H1 (cell line): ENCODE results near the gene SLC27A1. TPM values are rescaled to one million over a fixed set of nuclear protein-coding genes. Genes with fewer than 3 reads are reported as not detected.
A peak's percentile ranks its signal among the peaks of the same experiment; 100 is the strongest.

Experiments used
- CTCF ChIA-PET: fragments of 300-600 bp; sonication (Branson Sonifier 250); formaldehyde crosslinking; loops from one replicate; lab custom pipeline; 2021; ENCODE audit not compliant: partially characterized antibody; lab: Charles Lee
- POLR2A ChIA-PET: fragments of 300-600 bp; sonication (Branson Sonifier 250); formaldehyde crosslinking; loops from one replicate; lab custom pipeline; 2021; ENCODE audit warnings: inconsistent platforms; ENCODE audit not compliant: partially characterized antibody; lab: Charles Lee
- DNase-seq, 2 experiments: peaks; one replicate each; pipeline versions ENCODE4 v3.0.0 to v3.0.0-alpha.2; 2010 to 2022; ENCODE audit warnings: low spot score in 2 of 2, low read depth in 1 of 2, mixed read lengths in 1 of 2
- FAIRE-seq: peaks from 2 replicates; lab custom pipeline; 2011; peaks lifted over from hg19 to GRCh38; lab: Jason Lieb, UNC
- H2AFZ ChIP-seq: 2 replicates; pipeline ENCODE4 v1.8.1; 2012; ENCODE audit warnings: low read length, inconsistent platforms
- H2AK5ac ChIP-seq: 2 replicates; pipeline ENCODE4 v1.6.1; 2013; ENCODE audit warnings: low read depth, low read length
- H2BK120ac ChIP-seq: replicated peaks from 2 replicates; pipeline ENCODE3; 2013; ENCODE audit warnings: low read depth, low read length, inconsistent platforms
- H2BK12ac ChIP-seq: 2 replicates; pipeline ENCODE4 v1.6.1; 2013; ENCODE audit warnings: low read depth, low read length
- H2BK15ac ChIP-seq: 2 replicates; pipeline ENCODE4 v1.6.1; 2013; ENCODE audit warnings: low read length
- H2BK20ac ChIP-seq: 2 replicates; pipeline ENCODE4 v1.6.1; 2013; ENCODE audit warnings: low read length
- H2BK5ac ChIP-seq: 2 replicates; pipeline ENCODE4 v1.6.1; 2013; ENCODE audit warnings: low read depth, low read length
- H3K14ac ChIP-seq: 2 replicates; pipeline ENCODE4 v1.6.1; 2013; ENCODE audit warnings: inconsistent platforms; ENCODE audit not compliant: insufficient read length
- H3K18ac ChIP-seq: 2 replicates; pipeline ENCODE4 v1.6.1; 2013; ENCODE audit warnings: low read length; ENCODE audit errors: extremely low read depth
- H3K23ac ChIP-seq: 2 replicates; pipeline ENCODE4 v1.6.1; 2013; ENCODE audit warnings: inconsistent platforms; ENCODE audit not compliant: insufficient read length
- H3K23me2 ChIP-seq: 2 replicates; pipeline ENCODE4 v1.6.1; 2013; ENCODE audit warnings: low read depth, low read length
- H3K27ac ChIP-seq: 2 replicates; pipeline ENCODE4 v1.6.1; 2011; ENCODE audit warnings: low read depth, low read length, inconsistent platforms
- H3K27me3 ChIP-seq, 4 experiments: replicated peaks in 1 of 4; 1 replicate in 1 of 4; 2 replicates in 3 of 4; pipeline versions ENCODE4 v1.6.1 to v1.8.1; 2011 to 2013; ENCODE audit warnings: low read length in 3 of 4, mild to moderate bottlenecking in 3 of 4, inconsistent platforms in 2 of 4, mixed read lengths in 2 of 4, moderate library complexity in 1 of 4; ENCODE audit not compliant: control insufficient read depth in 3 of 4, insufficient read depth in 3 of 4; ENCODE audit errors: extremely low read depth in 1 of 4
- H3K36me3 ChIP-seq, 4 experiments: 2 replicates each; pipeline versions ENCODE4 v1.6.1 to v1.8.1; 2011 to 2013; ENCODE audit warnings: mild to moderate bottlenecking in 4 of 4, low read length in 3 of 4, moderate library complexity in 2 of 4, control low read depth in 1 of 4, inconsistent platforms in 1 of 4; ENCODE audit not compliant: insufficient read depth in 4 of 4, control insufficient read depth in 2 of 4
- H3K4ac ChIP-seq: replicated peaks from 2 replicates; pipeline ENCODE3; 2013; ENCODE audit warnings: low read length, low read depth, mixed read lengths, inconsistent platforms; ENCODE audit not compliant: insufficient read length
- H3K4me1 ChIP-seq, 4 experiments: replicated peaks in 1 of 4; 1 replicate in 1 of 4; 2 replicates in 3 of 4; pipeline versions ENCODE4 v1.6.1 to v1.8.1; 2011 to 2013; ENCODE audit warnings: low read length in 3 of 4, inconsistent platforms in 2 of 4, mixed read lengths in 1 of 4; ENCODE audit not compliant: insufficient read depth in 4 of 4, control insufficient read depth in 3 of 4
- H3K4me2 ChIP-seq, 2 experiments: 2 replicates each; pipeline versions ENCODE4 v1.6.1 to v1.8.1; 2011 to 2013; ENCODE audit warnings: low read depth in 2 of 2, low read length in 2 of 2, control low read depth in 1 of 2, inconsistent platforms in 1 of 2, mild to moderate bottlenecking in 1 of 2; ENCODE audit not compliant: insufficient read depth in 1 of 2
- H3K4me3 ChIP-seq, 4 experiments: fragments of 200-600, 300-600 bp in 1 of 4; sonication (generic), shearing (Covaris generic), sonication (Bioruptor Twin) in 1 of 4; 2 replicates each; pipeline versions ENCODE4 v1.5.1 to v1.8.1; 2011 to 2016; ENCODE audit warnings: low read length in 4 of 4, low read depth in 3 of 4, control low read depth in 2 of 4, inconsistent platforms in 2 of 4, mild to moderate bottlenecking in 2 of 4, mixed read lengths in 1 of 4, moderate library complexity in 1 of 4; ENCODE audit not compliant: insufficient read depth in 2 of 4; ENCODE audit errors: extremely low read depth in 1 of 4
- H3K56ac ChIP-seq: replicated peaks from 2 replicates; pipeline ENCODE3; 2013; ENCODE audit warnings: low read depth, mild to moderate bottlenecking, mixed read lengths, low read length, inconsistent platforms; ENCODE audit not compliant: insufficient read length
- H3K79me1 ChIP-seq: 2 replicates; pipeline ENCODE4 v1.6.1; 2013; ENCODE audit warnings: low read depth, low read length, control low read depth
- H3K79me2 ChIP-seq, 2 experiments: 2 replicates each; pipeline versions ENCODE4 v1.6.1 to v1.8.1; 2012 to 2013; ENCODE audit warnings: low read length in 2 of 2, mild to moderate bottlenecking in 2 of 2, inconsistent platforms in 1 of 2; ENCODE audit not compliant: insufficient read depth in 2 of 2, control insufficient read depth in 1 of 2
- H3K9ac ChIP-seq, 4 experiments: replicated peaks in 1 of 4; 1 replicate in 1 of 4; 2 replicates in 3 of 4; pipeline versions ENCODE4 v1.6.1 to v1.8.1; 2011 to 2013; ENCODE audit warnings: low read depth in 3 of 4, low read length in 3 of 4, control low read depth in 2 of 4, mild to moderate bottlenecking in 2 of 4, moderate library complexity in 2 of 4, inconsistent platforms in 1 of 4; ENCODE audit errors: extremely low read depth in 1 of 4
- H3K9me3 ChIP-seq, 2 experiments: 2 replicates each; pipeline versions ENCODE4 v1.6.1 to v1.8.1; 2012 to 2013; ENCODE audit warnings: mild to moderate bottlenecking in 2 of 2, moderate library complexity in 2 of 2, control low read depth in 1 of 2, inconsistent platforms in 1 of 2, low read depth in 1 of 2, low read length in 1 of 2, mixed read lengths in 1 of 2; ENCODE audit not compliant: insufficient read depth in 2 of 2
- H4K20me1 ChIP-seq, 2 experiments: replicated peaks in 1 of 2; 2 replicates each; pipeline versions ENCODE3 to v1.8.1; 2011 to 2013; ENCODE audit warnings: inconsistent platforms in 2 of 2, low read length in 2 of 2, mild to moderate bottlenecking in 1 of 2; ENCODE audit not compliant: insufficient read depth in 2 of 2, control insufficient read depth in 1 of 2
- H4K5ac ChIP-seq: 2 replicates; pipeline ENCODE4 v1.6.1; 2013; ENCODE audit warnings: low read length, low read depth, mixed read lengths, inconsistent platforms; ENCODE audit not compliant: insufficient read length
- H4K8ac ChIP-seq: 2 replicates; pipeline ENCODE4 v1.8.0; 2013; ENCODE audit warnings: mild to moderate bottlenecking, moderate library complexity, low read length, inconsistent platforms; ENCODE audit not compliant: insufficient read depth; ENCODE audit errors: extremely low read depth
- H4K91ac ChIP-seq: replicated peaks from 2 replicates; pipeline ENCODE3; 2013; ENCODE audit warnings: low read length, mixed read lengths, inconsistent platforms; ENCODE audit not compliant: insufficient read length
- BRCA1 ChIP-seq: IDR thresholded peaks from 2 replicates; pipeline ENCODE4 v1.6.1; 2012; ENCODE audit warnings: low read depth, low read length, improper control_type of control experiment
- CTBP2 ChIP-seq: IDR thresholded peaks from 2 replicates; pipeline ENCODE4 v1.7.0; 2011; ENCODE audit warnings: borderline replicate concordance, mild to moderate bottlenecking, moderate library complexity, mixed read lengths, low read length; ENCODE audit not compliant: insufficient read depth, insufficient read length
- EP300 ChIP-seq, 2 experiments: IDR thresholded peaks; 1 replicate in 1 of 2; 2 replicates in 1 of 2; pipeline ENCODE4 v1.6.1; 2011 to 2012; ENCODE audit warnings: low read depth in 2 of 2, low read length in 2 of 2, mild to moderate bottlenecking in 2 of 2, borderline replicate concordance in 1 of 2, inconsistent platforms in 1 of 2, moderate library complexity in 1 of 2
- GTF2F1 ChIP-seq: IDR thresholded peaks from 2 replicates; pipeline ENCODE4 v1.6.1; 2012; ENCODE audit warnings: low read depth, low read length, improper control_type of control experiment, borderline replicate concordance
- NANOG ChIP-seq: IDR thresholded peaks from 2 replicates; pipeline ENCODE4 v1.6.1; 2011; ENCODE audit warnings: low read length, low read depth, mild to moderate bottlenecking, inconsistent platforms; ENCODE audit not compliant: insufficient read depth, poor library complexity, severe bottlenecking
- NRF1 ChIP-seq: IDR thresholded peaks from 2 replicates; pipeline ENCODE4 v1.6.1; 2011; ENCODE audit warnings: mild to moderate bottlenecking, low read depth, low read length, improper control_type of control experiment
- SUZ12 ChIP-seq: fragments of 200-600 bp; sonication (generic); IDR thresholded peaks from 2 replicates; pipeline ENCODE4 v1.6.1; 2012; ENCODE audit warnings: mild to moderate bottlenecking, inconsistent platforms, low read length, moderate library complexity, mixed read lengths
- TAF7 ChIP-seq: optimal IDR thresholded peaks from 2 replicates; pipeline ENCODE3; 2011; ENCODE audit warnings: low read depth, mild to moderate bottlenecking, inconsistent platforms, low read length, moderate library complexity, borderline replicate concordance
- ZNF274 ChIP-seq: IDR thresholded peaks from 2 replicates; pipeline ENCODE4 v1.7.0; 2012; ENCODE audit warnings: low read length, borderline replicate concordance; ENCODE audit errors: extremely low read depth
- WGBS, 2 experiments: shearing (Covaris generic) in 1 of 2; methylation state at CpG; one replicate each; pipeline versions ENCODE4 v1.1.6 to v1.1.7; 2013 to 2015; ENCODE audit warnings: low lambda C conversion rate in 2 of 2, mixed read lengths in 2 of 2, inconsistent platforms in 1 of 2, low coverage in 1 of 2, missing lambda C conversion rate in 1 of 2; ENCODE audit not compliant: insufficient replicate concordance in 2 of 2, insufficient coverage in 1 of 2, insufficient read length in 1 of 2; ENCODE audit errors: extremely low coverage in 1 of 2, missing lambda C conversion rate in 1 of 2; 5-methylcytosine and 5-hydroxymethylcytosine counted together
- polyA plus RNA-seq, 7 experiments: library from polyadenylated mRNA; depleted of rRNA in 3 of 7; stranded (reverse) in 5 of 7; unstranded in 2 of 7; fragments of >200 nt in 5 of 7; fragments of 200-250 nt in 2 of 7; gene quantifications; 1 replicate in 5 of 7; 2 replicates in 1 of 7; 4 replicates in 1 of 7; pipeline versions ENCODE4 v1.2.1 to v1.2.3, GENCODE V29; 2011 to 2013; ENCODE audit warnings: missing spikeins in 2 of 7, mixed read lengths in 2 of 7
- total RNA-seq: library from RNA; stranded (reverse); fragmentation: NEBNext Ultra II Directional; extraction: Animal tissue kit (Norgen Biotek cat#: 25700); gene quantifications from 2 replicates; pipeline ENCODE4 v1.2.1, GENCODE V29; 2021
- TF ChIP-seq, protein P1 (sequence below): IDR thresholded peaks from 2 replicates; pipeline ENCODE4 v1.6.1; 2012; ENCODE audit warnings: inconsistent platforms
- TF ChIP-seq, protein P2 (sequence below): IDR thresholded peaks from 2 replicates; pipeline ENCODE4 v1.6.1; 2011; ENCODE audit warnings: low read depth, mild to moderate bottlenecking, low read length; ENCODE audit not compliant: insufficient read depth

The SLC27A1 gene
- total and polyA plus RNA-seq, 2 of the 8 experiments (the other 6 are each of a cell fraction or from before 2014, with no cell fraction given), result 7.5 to 9.1 TPM

DNA sequence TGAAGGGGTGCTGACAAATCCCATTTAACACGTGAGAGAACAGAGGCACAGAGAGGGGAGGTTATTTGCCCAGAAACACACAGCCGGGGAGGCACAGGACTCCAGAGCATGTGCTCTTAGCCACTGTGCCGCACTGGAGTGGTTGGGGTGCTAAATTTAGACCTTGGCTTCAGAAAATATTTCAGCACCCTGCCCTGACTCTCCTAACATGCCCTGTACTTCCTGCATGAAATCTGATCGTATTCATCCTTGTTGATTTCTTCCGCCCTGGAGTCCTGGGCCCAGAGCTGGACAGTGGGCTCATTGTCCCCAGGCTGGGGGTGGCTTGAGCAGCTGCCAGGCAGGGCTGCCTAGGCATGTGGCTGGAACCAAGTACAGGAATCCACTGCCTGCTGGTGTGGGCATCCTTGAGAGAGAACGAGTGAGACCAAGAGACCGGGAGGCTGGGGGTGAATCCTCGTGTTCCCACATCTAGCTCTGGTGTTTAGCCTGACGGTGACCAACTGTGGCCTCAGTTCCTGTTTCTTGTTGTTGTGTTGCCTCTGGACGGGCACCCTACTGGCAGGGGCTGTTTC lies 5.3 kb downstream of the SLC27A1 start:
- Histone ChIP-seq H3K14ac (no peak overlapping the region), H4K8ac (no peak overlapping the region; the same call in 1 of the 2 replicates), H3K4me1 (peaks cover 2 to 6% (median 5%) of the 10 kb centered on the region in 4 experiments; a peak in 4 of 7 replicates), H4K91ac (no peak overlapping the region), H3K36me3 (no peaks in the 10 kb centered on the region), H3K27ac (no peak overlapping the region), H3K79me1 (no peaks in the 10 kb centered on the region; the same call in 1 of the 2 replicates), H2AFZ (no peak overlapping the region), H3K9me3 (no peaks in the 10 kb centered on the region), H2AK5ac (no peak overlapping the region), H3K4ac (peak overlapping the region; percentile 47), H4K20me1 (no peaks in the 10 kb centered on the region), H2BK20ac (no peak overlapping the region), H2BK120ac (no peak overlapping the region), H2BK5ac (no peak overlapping the region), H3K23me2 (peaks cover 4% of the 10 kb centered on the region; the same call in 1 of the 2 replicates), H3K18ac (no peak overlapping the region), H3K9ac (no peak overlapping the region), H4K5ac (no peak overlapping the region), H2BK12ac (no peak overlapping the region), H3K56ac (no peak overlapping the region), H3K4me2 (no peak overlapping the region), H2BK15ac (no peak overlapping the region), H3K23ac (no peak overlapping the region), H3K79me2 (no peaks in the 10 kb centered on the region; a peak in 1 of 4 replicates), H3K4me3 (no peak overlapping the region), H3K27me3 (peaks cover 0 to 6% (median 1%) of the 10 kb centered on the region in 4 experiments; a peak in 3 of 7 replicates)
- DNase-seq (no peak), FAIRE-seq (no peak)
- POLR2A ChIA-PET, result no interaction called here
- CTCF ChIA-PET, result interaction anchor here (1.3 to 1.8 kb wide), 2 partner anchors 21 to 25 kb away, joined by 5 to 7 read pairs; no protein-coding TSS in a partner anchor
- 94% methylated on average over 10 of the region's 10 CpGs; no CpG with 5 or more reads in 1 of the 2 experiments for WGBS, 2 experiments
- TF ChIP-seq NRF1 (no peak), SUZ12 (no peak), BRCA1 (no peak), CTBP2 (no peak), GTF2F1 (no peak), TAF7 (no peak), NANOG (no peak), EP300 (IDR thresholded peaks at IDR 0.05; ENCODE audit: borderline replicate concordance in 1 of 2, low read depth in 2 of 2, low read length in 2 of 2) (no peak), ZNF274 (no peak)
- TF ChIP-seq, protein P1, sequence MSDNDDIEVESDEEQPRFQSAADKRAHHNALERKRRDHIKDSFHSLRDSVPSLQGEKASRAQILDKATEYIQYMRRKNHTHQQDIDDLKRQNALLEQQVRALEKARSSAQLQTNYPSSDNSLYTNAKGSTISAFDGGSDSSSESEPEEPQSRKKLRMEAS, result no peak
- TF ChIP-seq, protein P2, sequence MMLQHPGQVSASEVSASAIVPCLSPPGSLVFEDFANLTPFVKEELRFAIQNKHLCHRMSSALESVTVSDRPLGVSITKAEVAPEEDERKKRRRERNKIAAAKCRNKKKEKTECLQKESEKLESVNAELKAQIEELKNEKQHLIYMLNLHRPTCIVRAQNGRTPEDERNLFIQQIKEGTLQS, result no peak
